Heart left ventricle (tissue), 13 donors: ENCODE data around the gene FBN1.

Experiments used
- CTCF ChIP-seq, 12 donors: fragments of 200-600 bp; sonication (generic) in 4 of 12; IDR thresholded peaks; one replicate each; pipeline versions ENCODE4 v1.5.0 to v1.8.0; 2018 to 2022; ENCODE audit warnings: antibody characterized with exemption in 12 of 12, mild to moderate bottlenecking in 5 of 12
- POLR2A ChIP-seq, 2 donors: fragments of 450-650 bp; IDR thresholded peaks; one replicate each; pipeline ENCODE4 v1.6.1; 2017; ENCODE audit warnings: antibody characterized with exemption in 2 of 2, mild to moderate bottlenecking in 2 of 2, moderate library complexity in 2 of 2
- donor health status: ischemic (EF 13 %, LVEDD 7.1; RV severe dilation, severe dysfunction).
- donor health status: DM: no; HTN: yes; CAD: no.
- donor health status: DM: no; HTN: no; CAD: no.
- donor health status: ischemic (EF 25% LVEDD 6.9; RV normal size, moderate dysfunction).
- donor health status: ischemic (EF 25% LVEDD 5.7; RV mildly dilated, moderate dysfunction).
- donor health status: ischemic (EF 35%, LVEDD 5.7; RV mildly dilated, moderate dysfunction).
- donor health status: nonischemic (EF 11% LVEDD 7.7; RV severe dilation, severe dysfunction).
- donor health status: DM: yes; HTN: yes; CAD: no.
- donor health status: PGD.
- donor health status: ischemic (EF 29% LVEDD 5.4; RV normal size, mild dysfunction).
- donor health status: nonischemic (EF 23%, LVEDD 6.1; RV moderate dilation, normal function).

GRCh38 chr15:48614051-48614450 lies 31.5 kb downstream of the FBN1 start:
- no peak for TF ChIP-seq CTCF (IDR thresholded peaks at IDR 0.05)
- no peak for TF ChIP-seq POLR2A (IDR thresholded peaks at IDR 0.05)
